WERI-Rb-1 (cell line): ENCODE results near the gene CANT1.

Experiments used
- DNase-seq: peaks from one replicate; pipeline ENCODE4 v3.0.0-alpha.2; 2020
- H3K27ac ChIP-seq: fragments of 250-450 bp; sonication (Bioruptor Pico); 2 replicates; pipeline ENCODE4 v1.5.1; 2020; ENCODE audit warnings: mild to moderate bottlenecking, moderate library complexity
- H3K27me3 ChIP-seq: fragments of 250-450 bp; sonication (Bioruptor Pico); 2 replicates; pipeline ENCODE4 v1.5.1; 2021; ENCODE audit warnings: mild to moderate bottlenecking, low read depth, moderate library complexity; ENCODE audit not compliant: insufficient read depth, severe bottlenecking
- H3K36me3 ChIP-seq: fragments of 250-450 bp; sonication (Bioruptor Pico); 2 replicates; pipeline ENCODE4 v1.5.1; 2020; ENCODE audit warnings: mild to moderate bottlenecking, moderate library complexity
- H3K4me3 ChIP-seq: 2 replicates; pipeline ENCODE4 v1.5.1; 2011; ENCODE audit warnings: low read depth, mild to moderate bottlenecking, control low read depth, low read length
- H3K9me3 ChIP-seq: fragments of 250-450 bp; sonication (Bioruptor Pico); 2 replicates; pipeline ENCODE4 v1.5.1; 2021; ENCODE audit warnings: mild to moderate bottlenecking, moderate library complexity; ENCODE audit not compliant: severe bottlenecking
- CTCF ChIP-seq: IDR thresholded peaks from 2 replicates; pipeline ENCODE4 v1.5.1; 2011; ENCODE audit warnings: low read depth, mild to moderate bottlenecking, control low read depth, inconsistent platforms, low read length

Gene CANT1

DNA sequence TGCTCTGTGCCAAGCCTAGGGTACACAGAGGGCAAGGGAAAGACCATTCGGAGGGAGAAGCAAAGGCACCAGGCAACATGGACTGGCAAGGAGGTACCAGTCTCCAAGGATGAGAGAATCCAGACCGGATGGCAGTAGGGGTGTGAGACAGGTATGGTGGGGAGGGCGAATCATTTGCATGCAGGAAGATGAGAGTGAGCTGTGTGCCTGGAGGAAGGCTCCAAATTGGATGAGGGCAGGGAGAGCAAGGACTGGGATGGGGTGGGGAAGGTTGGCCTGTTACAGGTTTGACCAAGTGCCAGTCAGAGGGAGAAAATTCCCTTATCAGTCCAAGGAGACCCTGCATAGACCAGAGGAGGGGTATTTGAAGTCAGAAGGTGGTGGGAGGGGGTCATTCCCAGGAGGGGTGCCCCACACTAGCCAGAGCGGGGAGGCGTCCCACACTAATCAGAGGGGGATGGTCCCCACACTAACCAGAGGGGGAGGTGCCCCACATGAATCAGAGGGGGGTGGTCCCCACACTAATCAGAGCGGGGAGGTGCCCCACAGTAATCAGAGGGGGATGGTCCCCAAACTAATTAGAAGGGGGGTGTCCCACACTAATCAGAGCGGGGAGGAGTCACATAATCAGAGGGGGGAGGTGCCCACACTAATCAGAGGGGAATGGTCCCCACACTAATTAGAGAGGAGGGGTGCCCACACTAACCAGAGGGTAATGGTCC lies 737 bp downstream of the CANT1 start:
- Histone ChIP-seq H3K36me3 (peaks cover 19% of the 10 kb centered on the region), H3K27ac (peak overlapping the region; percentile 77), H3K9me3 (peaks cover 6% of the 10 kb centered on the region), H3K27me3 (no peaks in the 10 kb centered on the region), H3K4me3 (peak overlapping the region; percentile 94)
- no peak for DNase-seq
- TF ChIP-seq CTCF, result no peak

- DNase-seq, result no peak
- no peak for TF ChIP-seq CTCF
- Histone ChIP-seq H3K4me3 (no peak overlapping the region), H3K9me3 (no peaks in the 10 kb centered on the region), H3K27me3 (no peaks in the 10 kb centered on the region), H3K27ac (no peak overlapping the region), H3K36me3 (peaks cover 22% of the 10 kb centered on the region)
These were observed 1.8 kb downstream of the CANT1 start for GRCh38 chr17:79007504-79008381.

DNA sequence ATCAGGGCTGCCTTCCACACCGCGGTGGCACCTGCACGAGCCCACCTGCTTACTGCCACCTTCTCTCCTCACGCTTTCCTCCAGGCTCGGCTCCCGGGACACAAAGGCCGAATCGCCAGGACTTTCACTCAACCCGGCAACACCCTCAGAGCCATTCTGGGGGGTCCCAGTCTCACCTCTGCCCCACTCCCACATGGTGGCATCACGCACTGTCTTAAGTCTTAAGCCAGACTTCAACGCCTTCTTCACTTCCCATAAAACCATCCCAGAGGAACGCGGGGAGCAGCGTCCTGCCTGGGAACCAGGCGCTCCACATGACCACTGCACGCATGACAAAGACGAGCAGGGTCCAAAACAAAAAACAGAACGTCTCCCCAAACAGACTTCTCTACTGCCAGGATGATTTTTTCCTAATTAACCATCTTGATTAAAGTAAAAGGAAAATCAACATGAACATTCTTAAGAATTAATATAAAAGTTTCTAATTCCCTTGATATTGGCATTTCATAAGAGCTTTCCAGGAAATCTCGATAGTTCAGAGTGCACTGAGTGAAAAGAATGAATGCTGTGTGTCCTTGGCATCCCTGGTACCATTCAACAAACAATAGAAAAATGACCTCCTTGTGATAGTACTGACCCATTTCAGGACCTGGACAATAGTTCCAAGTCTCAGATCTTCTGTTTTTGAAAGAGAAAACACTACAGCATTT lies 2.6 kb downstream of the CANT1 start:
- Histone ChIP-seq H3K36me3 (peaks cover 30% of the 10 kb centered on the region), H3K27me3 (no peaks in the 10 kb centered on the region), H3K27ac (no peak overlapping the region), H3K4me3 (no peak overlapping the region), H3K9me3 (no peaks in the 10 kb centered on the region)
- no peak for DNase-seq
- TF ChIP-seq CTCF, result no peak

DNA sequence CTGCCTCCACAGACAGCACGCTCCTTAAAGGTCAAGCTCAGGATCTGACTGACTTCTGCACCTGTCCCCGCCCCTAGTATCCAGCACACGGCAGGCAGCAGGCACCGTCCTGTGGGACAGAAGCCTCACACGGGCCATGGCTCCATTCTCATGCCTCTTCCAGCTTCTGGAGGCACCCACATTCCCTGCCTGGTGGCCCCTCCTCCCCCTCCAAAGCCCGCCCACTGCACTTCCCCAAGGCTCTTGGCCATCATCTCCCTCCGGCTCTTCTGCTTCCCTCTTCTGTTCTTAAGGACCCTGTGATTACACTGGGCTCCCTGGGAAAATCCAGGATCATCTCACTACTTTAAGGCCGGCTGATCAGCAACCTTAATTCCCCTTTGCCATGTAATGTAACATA lies 3.5 kb downstream of the CANT1 start:
- H3K36me3 ChIP-seq, result peaks cover 30% of the 10 kb centered on the region
- peak overlapping the region; percentile 20 for H3K27ac ChIP-seq
- no peaks in the 10 kb centered on the region for H3K9me3 ChIP-seq
- DNase-seq, result peak; percentile 76
- TF ChIP-seq CTCF, result no peak
- H3K27me3 ChIP-seq, result no peaks in the 10 kb centered on the region
- no peak overlapping the region for H3K4me3 ChIP-seq

GRCh38 chr17:79005063-79005861 lies 4.3 kb downstream of the CANT1 start:
- Histone ChIP-seq H3K4me3 (no peak overlapping the region), H3K27me3 (no peaks in the 10 kb centered on the region), H3K9me3 (no peaks in the 10 kb centered on the region), H3K27ac (peak overlapping the region; percentile 5), H3K36me3 (peaks cover 35% of the 10 kb centered on the region)
- peak; percentile 43 for DNase-seq
- no peak for TF ChIP-seq CTCF
